HepG2 (cell line): ENCODE data around the gene PIK3R4. TPM values are rescaled to one million over a fixed set of nuclear protein-coding genes. Genes with fewer than 3 reads are reported as not detected.
A peak's percentile ranks its signal among the peaks of the same experiment; 100 is the strongest.

ENCODE experiments used
- CHCHD3 ChIP-seq: sonication (generic); formaldehyde crosslinking; IDR thresholded peaks from 2 replicates; pipeline ENCODE4 v1.8.0; 2022; ENCODE audit warnings: mild to moderate bottlenecking, missing genetic modification reagents, moderate library complexity
- ELF3 ChIP-seq: IDR thresholded peaks from 2 replicates; pipeline ENCODE4 v1.6.1; 2016; ENCODE audit warnings: missing genetic modification reagents, missing compliant biosample characterization
- FLYWCH1 ChIP-seq: sonication (generic); formaldehyde crosslinking; IDR thresholded peaks from 2 replicates; pipeline ENCODE4 v1.8.1; 2023; ENCODE audit warnings: mild to moderate bottlenecking, missing genetic modification reagents
- GMEB1 ChIP-seq: sonication (generic); formaldehyde crosslinking; IDR thresholded peaks from 2 replicates; pipeline ENCODE4 v1.5.1; 2020; ENCODE audit warnings: missing genetic modification reagents, mild to moderate bottlenecking, borderline replicate concordance
- IKZF5 ChIP-seq: IDR thresholded peaks from 2 replicates; pipeline ENCODE4 v1.6.1; 2018; ENCODE audit warnings: missing genetic modification reagents, mild to moderate bottlenecking, missing compliant biosample characterization
- SP2 ChIP-seq: sonication (generic); formaldehyde crosslinking; IDR thresholded peaks from 2 replicates; pipeline ENCODE4 v1.5.1; 2020; ENCODE audit warnings: mild to moderate bottlenecking, missing genetic modification reagents
- SRSF9 ChIP-seq: fragments of 200-400 bp; formaldehyde crosslinking; IDR thresholded peaks from 2 replicates; pipeline ENCODE4 v1.6.1; 2018; ENCODE audit warnings: borderline replicate concordance, mild to moderate bottlenecking, low read depth, low read length; ENCODE audit not compliant: insufficient read depth, poor library complexity, severe bottlenecking
- TEAD3 ChIP-seq: optimal IDR thresholded peaks from 2 replicates; pipeline ENCODE3; 2016; ENCODE audit warnings: borderline replicate concordance
- U2AF1 ChIP-seq: fragments of 200-400 bp; formaldehyde crosslinking; optimal IDR thresholded peaks from 2 replicates; pipeline ENCODE3; 2017; ENCODE audit warnings: mild to moderate bottlenecking, low read depth, low read length
- ZBTB34 ChIP-seq: sonication (generic); formaldehyde crosslinking; IDR thresholded peaks from 2 replicates; pipeline ENCODE4 v1.8.0; 2022; ENCODE audit warnings: mild to moderate bottlenecking, missing genetic modification reagents
- ZBTB39 ChIP-seq: sonication (generic); formaldehyde crosslinking; IDR thresholded peaks from 2 replicates; pipeline ENCODE4 v1.5.0; 2020; ENCODE audit warnings: missing genetic modification reagents
- ZNF547 ChIP-seq: sonication (generic); formaldehyde crosslinking; IDR thresholded peaks from 2 replicates; pipeline ENCODE4 v1.5.1; 2020; ENCODE audit warnings: mild to moderate bottlenecking, missing genetic modification reagents
- ZSCAN21 ChIP-seq: sonication (generic); formaldehyde crosslinking; IDR thresholded peaks from 2 replicates; pipeline ENCODE4 v1.8.0; 2022; ENCODE audit warnings: mild to moderate bottlenecking, missing genetic modification reagents, moderate library complexity, borderline replicate concordance
- polyA plus RNA-seq, 8 experiments: library from polyadenylated mRNA; depleted of rRNA in 3 of 8; stranded (reverse) in 7 of 8; unstranded in 1 of 8; fragments of >200 nt; fragmentation: Illumina TruSeq in 4 of 8; extraction: Trizol in 4 of 8; gene quantifications; 2 replicates each; pipeline versions ENCODE4 v1.2.1 to v1.2.3, GENCODE V29; 2011 to 2016; ENCODE audit warnings: low read depth in 4 of 8, missing spikeins in 1 of 8, mixed read lengths in 1 of 8; ENCODE audit not compliant: insufficient read depth in 1 of 8
- total RNA-seq, 5 experiments: library from RNA; depleted of rRNA; stranded (reverse); fragments of >200 nt; fragmentation: Illumina TruSeq; extraction: Trizol; gene quantifications; 2 replicates each; pipeline ENCODE4 v1.2.3, GENCODE V29; 2016; ENCODE audit warnings: low read depth in 1 of 5

Gene PIK3R4
- total and polyA plus RNA-seq, 2 of the 13 experiments (the other 11 are each of a cell fraction or from before 2014, with no cell fraction given): 22.4 to 26.0 TPM

- TF ChIP-seq U2AF1: no peak
- TF ChIP-seq CHCHD3 (CRISPR knock-in tag): no peak
- TF ChIP-seq ZSCAN21 (CRISPR knock-in tag): 0 out of 2 replicates have a peak, but pooled peaks have one; percentile 23
- peak; percentile 24 for TF ChIP-seq TEAD3 (CRISPR knock-in tag)
- no peak for TF ChIP-seq IKZF5 (CRISPR knock-in tag)
- TF ChIP-seq FLYWCH1 (CRISPR knock-in tag): no peak
- TF ChIP-seq ZNF547 (CRISPR knock-in tag): no peak
- TF ChIP-seq GMEB1 (CRISPR knock-in tag): no peak
- TF ChIP-seq ZBTB39 (CRISPR knock-in tag): no peak
- TF ChIP-seq ZBTB34: no peak
- no peak for TF ChIP-seq SRSF9
- peak; percentile 59 for TF ChIP-seq SP2
- TF ChIP-seq ELF3 (CRISPR knock-in tag): peak; percentile 46; the same call in 1 of the 2 replicates
Measured at GRCh38 chr3:130746246-130747039, at the start of gene PIK3R4 (continued).
